Fibroblast of lung (primary cell): Measurements from ENCODE around the gene TTC31. TPM values are rescaled to one million over a fixed set of nuclear protein-coding genes. Genes with fewer than 3 reads are reported as not detected.

ENCODE experiments used
- DNase-seq, 2 donors: peaks; one replicate each; pipeline versions ENCODE4 v3.0.0 to v3.0.0-alpha.2; 2010; ENCODE audit warnings: low read depth in 2 of 2
- H2AFZ ChIP-seq: 2 replicates; pipeline ENCODE4 v1.5.1; 2012; ENCODE audit warnings: low read length, control low read depth, inconsistent platforms
- H3K27ac ChIP-seq: 2 replicates; pipeline ENCODE4 v1.5.1; 2011; ENCODE audit warnings: low read length, control low read depth; ENCODE audit not compliant: insufficient read depth
- H3K27me3 ChIP-seq: 2 replicates; pipeline ENCODE4 v1.5.1; 2011; ENCODE audit warnings: mild to moderate bottlenecking, low read length; ENCODE audit not compliant: control insufficient read depth, insufficient read depth
- H3K36me3 ChIP-seq: 2 replicates; pipeline ENCODE4 v1.5.1; 2011; ENCODE audit warnings: low read length; ENCODE audit not compliant: control insufficient read depth, insufficient read depth
- H3K4me1 ChIP-seq: 2 replicates; pipeline ENCODE4 v1.5.1; 2011; ENCODE audit warnings: low read length; ENCODE audit not compliant: control insufficient read depth, insufficient read depth; ENCODE audit errors: extremely low read depth
- H3K4me2 ChIP-seq: 2 replicates; pipeline ENCODE4 v1.5.1; 2011; ENCODE audit warnings: low read length, control low read depth; ENCODE audit not compliant: insufficient read depth; ENCODE audit errors: extremely low read depth
- H3K4me3 ChIP-seq, 4 experiments: fragments of 200-600 bp in 1 of 4; sonication (generic) in 1 of 4; replicated peaks in 1 of 4; 2 replicates each; pipeline ENCODE4 v1.5.1; 2011 to 2016; ENCODE audit warnings: low read length in 4 of 4, low read depth in 3 of 4, mild to moderate bottlenecking in 3 of 4, control low read depth in 2 of 4, inconsistent platforms in 1 of 4, mixed read lengths in 1 of 4; ENCODE audit not compliant: insufficient read depth in 1 of 4; ENCODE audit errors: control extremely low read depth in 1 of 4
- H3K79me2 ChIP-seq: 2 replicates; pipeline ENCODE4 v1.5.1; 2012; ENCODE audit warnings: mild to moderate bottlenecking, low read length, inconsistent platforms; ENCODE audit not compliant: control insufficient read depth, insufficient read depth
- H3K9ac ChIP-seq: 2 replicates; pipeline ENCODE4 v1.5.1; 2011; ENCODE audit warnings: mild to moderate bottlenecking, low read length, control low read depth; ENCODE audit not compliant: insufficient read depth
- H3K9me3 ChIP-seq: 2 replicates; pipeline ENCODE4 v1.5.1; 2012; ENCODE audit warnings: low read depth, low read length; ENCODE audit not compliant: control insufficient read depth, insufficient read depth
- H4K20me1 ChIP-seq: 2 replicates; pipeline ENCODE4 v1.5.1; 2011; ENCODE audit warnings: low read length; ENCODE audit not compliant: control insufficient read depth, insufficient read depth; ENCODE audit errors: extremely low read depth
- EZH2 ChIP-seq: IDR thresholded peaks from 2 replicates; pipeline ENCODE4 v1.5.1; 2012; ENCODE audit warnings: low read length, control low read depth, mild to moderate bottlenecking; ENCODE audit errors: missing control alignments
- polyA plus RNA-seq, 2 donors: library from polyadenylated mRNA; depleted of rRNA in 1 of 2; stranded (reverse) in 1 of 2; unstranded in 1 of 2; fragments of >200 nt; gene quantifications; 2 replicates each; pipeline ENCODE4 v1.2.1, GENCODE V29; 2011 to 2012; ENCODE audit warnings: missing spikeins in 1 of 2
- total RNA-seq: library from RNA; depleted of rRNA; stranded (reverse); fragments of >200 nt; gene quantifications from 2 replicates; pipeline ENCODE4 v1.2.1, GENCODE V29; 2014
- TF ChIP-seq, protein P1 (sequence below), 2 donors: IDR thresholded peaks in 1 of 2; conservative IDR thresholded peaks in 1 of 2; 1 replicate in 1 of 2; 2 replicates in 1 of 2; pipeline ENCODE4 v1.5.1; 2011 to 2012; ENCODE audit warnings: low read length in 2 of 2, control low read depth in 1 of 2, inconsistent platforms in 1 of 2, low read depth in 1 of 2, mild to moderate bottlenecking in 1 of 2

TTC31 gene
- total and polyA plus RNA-seq, 2 donors (not counting 1 experiment from before 2014, with no cell fraction given) = 10.7 to 11.8 TPM

DNA sequence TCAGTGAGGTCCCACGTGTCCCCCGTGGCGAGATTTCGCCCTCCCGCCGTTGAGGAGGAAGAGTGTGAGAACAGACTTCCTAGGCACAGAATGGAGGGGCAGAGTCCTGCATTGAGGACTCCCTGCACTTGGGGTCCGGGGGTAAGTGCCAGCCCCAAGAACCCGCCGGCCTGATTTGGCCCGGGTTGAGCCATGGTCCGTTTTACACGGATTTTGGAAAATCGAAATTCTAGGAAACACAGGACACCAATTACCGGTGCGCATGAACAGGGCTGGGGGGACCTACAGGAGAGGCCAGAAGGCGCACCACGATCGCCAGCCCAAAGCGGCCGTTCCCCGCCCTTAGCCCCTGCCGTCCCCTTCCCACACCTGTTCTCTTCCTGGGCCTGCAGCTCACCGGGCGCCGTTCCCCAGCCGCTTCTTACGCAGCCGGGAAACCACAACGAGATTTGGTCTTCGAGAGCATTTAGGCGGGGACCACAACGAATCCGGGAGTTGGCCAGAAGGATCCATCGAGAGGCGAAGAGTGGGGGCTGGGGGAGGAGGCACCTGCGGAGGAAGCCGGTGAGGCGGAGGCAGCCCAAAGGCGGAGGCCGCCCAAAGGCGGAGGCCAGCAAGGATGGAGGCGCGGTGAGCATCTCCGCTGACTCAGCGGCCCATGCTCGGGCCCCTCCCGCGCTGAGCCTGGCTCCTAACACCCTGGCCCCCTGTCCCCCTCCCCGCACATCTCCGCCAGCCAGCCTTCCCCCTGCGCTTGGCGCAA lies 30.9 kb downstream of the TTC31 start:
- H4K20me1 ChIP-seq = no peaks in the 10 kb centered on the region
- no peaks in the 10 kb centered on the region for H3K9me3 ChIP-seq
- no peaks in the 10 kb centered on the region for H3K79me2 ChIP-seq
- H3K27ac ChIP-seq = no peak overlapping the region
- H2AFZ ChIP-seq = no peak overlapping the region
- DNase-seq = no peak
- no peak overlapping the region for H3K4me3 ChIP-seq
- TF ChIP-seq, protein P1, sequence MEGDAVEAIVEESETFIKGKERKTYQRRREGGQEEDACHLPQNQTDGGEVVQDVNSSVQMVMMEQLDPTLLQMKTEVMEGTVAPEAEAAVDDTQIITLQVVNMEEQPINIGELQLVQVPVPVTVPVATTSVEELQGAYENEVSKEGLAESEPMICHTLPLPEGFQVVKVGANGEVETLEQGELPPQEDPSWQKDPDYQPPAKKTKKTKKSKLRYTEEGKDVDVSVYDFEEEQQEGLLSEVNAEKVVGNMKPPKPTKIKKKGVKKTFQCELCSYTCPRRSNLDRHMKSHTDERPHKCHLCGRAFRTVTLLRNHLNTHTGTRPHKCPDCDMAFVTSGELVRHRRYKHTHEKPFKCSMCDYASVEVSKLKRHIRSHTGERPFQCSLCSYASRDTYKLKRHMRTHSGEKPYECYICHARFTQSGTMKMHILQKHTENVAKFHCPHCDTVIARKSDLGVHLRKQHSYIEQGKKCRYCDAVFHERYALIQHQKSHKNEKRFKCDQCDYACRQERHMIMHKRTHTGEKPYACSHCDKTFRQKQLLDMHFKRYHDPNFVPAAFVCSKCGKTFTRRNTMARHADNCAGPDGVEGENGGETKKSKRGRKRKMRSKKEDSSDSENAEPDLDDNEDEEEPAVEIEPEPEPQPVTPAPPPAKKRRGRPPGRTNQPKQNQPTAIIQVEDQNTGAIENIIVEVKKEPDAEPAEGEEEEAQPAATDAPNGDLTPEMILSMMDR (conservative IDR thresholded peaks at IDR 0.05 in 1 of 2, IDR thresholded peaks at IDR 0.05 in 1 of 2; ENCODE audit: low read depth in 1 of 2, low read length in 2 of 2) = no peak
- peak; percentile 99 for TF ChIP-seq EZH2
- peaks cover 76% of the 10 kb centered on the region for H3K27me3 ChIP-seq
- H3K9ac ChIP-seq = no peak overlapping the region
- no peaks in the 10 kb centered on the region for H3K4me1 ChIP-seq
- H3K4me2 ChIP-seq = no peak overlapping the region
- no peaks in the 10 kb centered on the region for H3K36me3 ChIP-seq

DNA sequence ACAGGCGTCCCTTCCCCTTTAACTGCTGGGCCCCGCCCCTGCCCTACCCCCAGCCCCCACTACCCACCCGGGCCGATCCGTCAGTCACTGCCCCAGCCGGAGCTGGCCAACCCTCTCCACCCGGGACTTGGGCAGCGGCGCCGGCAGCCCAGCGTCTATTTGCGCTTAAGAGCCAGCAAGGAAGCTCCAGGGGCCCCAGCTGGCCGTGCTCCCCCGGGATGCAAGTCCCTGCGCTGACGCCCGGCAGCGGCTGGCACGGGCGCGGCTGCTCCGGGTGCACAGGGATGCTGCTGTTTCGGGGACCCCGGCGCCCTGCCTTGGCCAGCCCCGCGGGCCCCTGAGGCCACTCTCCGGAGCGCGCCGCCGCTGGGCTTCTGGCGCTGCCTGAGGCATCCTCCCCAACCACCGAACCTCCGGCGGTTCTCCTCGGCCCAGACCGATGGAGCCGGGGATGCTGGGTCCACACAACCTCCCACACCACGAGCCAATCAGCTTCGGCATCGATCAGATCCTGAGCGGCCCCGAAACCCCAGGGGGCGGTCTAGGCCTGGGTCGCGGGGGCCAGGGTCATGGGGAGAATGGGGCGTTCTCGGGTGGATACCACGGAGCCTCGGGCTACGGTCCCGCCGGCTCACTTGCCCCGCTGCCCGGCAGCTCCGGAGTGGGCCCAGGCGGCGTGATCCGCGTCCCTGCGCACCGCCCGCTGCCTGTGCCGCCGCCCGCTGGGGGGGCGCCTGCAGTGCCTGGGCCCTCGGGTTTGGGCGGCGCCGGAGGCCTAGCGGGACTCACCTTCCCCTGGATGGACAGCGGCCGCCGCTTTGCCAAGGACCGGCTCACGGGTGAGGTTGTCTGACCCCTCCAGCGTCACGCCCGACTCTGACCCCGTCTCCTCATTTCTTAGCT lies 31.7 kb downstream of the TTC31 start, which contains the start of gene TLX2:
TLX2 (plus strand) TSS at position 83 of the 903 bp plus-strand sequence; CDS start at position 440, 357 bp downstream.
- H3K9ac ChIP-seq = no peak within 1 kb of the TSS
- H3K4me3 ChIP-seq = peak within 1 kb of the TSS in 1 of 4 experiments; percentile 7
- H3K36me3 ChIP-seq = no peaks in the 10 kb centered on the region
- peak within 1 kb of the TSS; percentile 19 for H3K4me2 ChIP-seq
- H3K27me3 ChIP-seq = peaks cover 85% of the 10 kb centered on the region
- H2AFZ ChIP-seq = no peak within 1 kb of the TSS
- TF ChIP-seq, protein P1 (conservative IDR thresholded peaks at IDR 0.05 in 1 of 2, IDR thresholded peaks at IDR 0.05 in 1 of 2; ENCODE audit: low read depth in 1 of 2, low read length in 2 of 2) = no peak
- TF ChIP-seq EZH2 = no peak
- no peaks in the 10 kb centered on the region for H3K9me3 ChIP-seq
- H3K4me1 ChIP-seq = no peaks in the 10 kb centered on the region
- H3K27ac ChIP-seq = no peak within 1 kb of the TSS
- no peaks in the 10 kb centered on the region for H3K79me2 ChIP-seq
- DNase-seq = no peak
- no peaks in the 10 kb centered on the region for H4K20me1 ChIP-seq

DNA sequence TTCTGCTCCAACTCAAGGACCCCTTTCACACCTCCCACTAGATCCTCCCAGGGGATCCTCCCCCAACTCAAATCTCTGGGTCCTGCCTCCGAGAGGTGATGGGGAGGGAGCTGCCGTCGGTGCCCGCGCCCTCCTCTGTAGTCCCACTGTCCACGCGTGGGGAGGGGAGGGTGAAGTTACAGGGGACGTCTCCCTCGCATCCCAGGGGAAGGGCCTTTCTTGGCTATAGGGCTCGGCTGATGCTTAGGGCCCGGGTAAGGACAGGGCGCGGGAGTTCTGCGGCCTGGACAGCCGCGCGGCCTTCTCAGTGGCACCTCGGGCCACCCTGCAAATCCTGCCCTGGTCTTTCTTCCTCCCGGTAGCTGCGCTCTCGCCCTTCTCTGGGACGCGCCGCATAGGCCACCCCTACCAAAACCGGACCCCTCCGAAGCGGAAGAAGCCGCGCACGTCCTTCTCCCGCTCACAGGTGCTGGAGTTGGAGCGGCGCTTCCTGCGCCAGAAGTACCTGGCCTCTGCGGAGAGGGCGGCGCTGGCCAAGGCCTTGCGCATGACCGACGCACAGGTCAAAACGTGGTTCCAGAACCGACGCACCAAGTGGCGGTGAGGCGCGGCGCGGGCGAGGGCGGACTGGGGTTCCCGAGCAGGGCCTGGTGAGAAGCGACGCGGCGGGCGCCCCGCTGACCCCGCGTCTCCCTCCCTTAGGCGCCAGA lies 32.5 kb downstream of the TTC31 start:
- Histone ChIP-seq H3K27me3 (peaks cover 92% of the 10 kb centered on the region), H4K20me1 (no peaks in the 10 kb centered on the region), H3K9ac (no peak overlapping the region), H3K9me3 (no peaks in the 10 kb centered on the region), H2AFZ (no peak overlapping the region), H3K4me3 (no peak overlapping the region), H3K4me1 (no peaks in the 10 kb centered on the region), H3K4me2 (no peak overlapping the region), H3K79me2 (no peaks in the 10 kb centered on the region), H3K27ac (no peak overlapping the region), H3K36me3 (no peaks in the 10 kb centered on the region)
- peak; percentile 97 for TF ChIP-seq EZH2
- TF ChIP-seq, protein P1 (conservative IDR thresholded peaks at IDR 0.05 in 1 of 2, IDR thresholded peaks at IDR 0.05 in 1 of 2; ENCODE audit: low read depth in 1 of 2, low read length in 2 of 2) = no peak
- no peak for DNase-seq
